MM.1S (cell line): ENCODE data around the gene LCA5L.
A peak's percentile ranks its signal among the peaks of the same experiment; 100 is the strongest.

Experiments used
- DNase-seq: peaks from one replicate; pipeline ENCODE4 v3.0.0-alpha.2; 2015
- H2AFZ ChIP-seq: fragments of 300-600 bp; sonication (generic); 2 replicates; pipeline ENCODE4 v1.6.0; 2016; ENCODE audit warnings: antibody characterized with exemption, low read length
- H3F3A ChIP-seq: fragments of 300-600 bp; sonication (generic); 2 replicates; pipeline ENCODE4 v1.6.1; 2016; ENCODE audit warnings: mild to moderate bottlenecking, antibody characterized with exemption, low read length, moderate library complexity, mixed read lengths; ENCODE audit not compliant: insufficient read depth
- H3K27ac ChIP-seq: fragments of 300-600 bp; sonication (generic); 2 replicates; pipeline ENCODE4 v1.5.1; 2016; ENCODE audit warnings: mild to moderate bottlenecking, low read length
- H3K27me3 ChIP-seq: fragments of 300-600 bp; sonication (generic); replicated peaks from 2 replicates; pipeline ENCODE4 v1.6.0; 2016; ENCODE audit warnings: low read length; ENCODE audit not compliant: insufficient read depth
- H3K36me3 ChIP-seq: fragments of 300-600 bp; sonication (generic); replicated peaks from 2 replicates; pipeline ENCODE4 v1.6.1; 2016; ENCODE audit warnings: mild to moderate bottlenecking, low read length, mixed read lengths; ENCODE audit not compliant: insufficient read depth
- H3K4me1 ChIP-seq: fragments of 300-600 bp; sonication (generic); 2 replicates; pipeline ENCODE4 v1.6.1; 2016; ENCODE audit warnings: low read length, mixed read lengths
- H3K4me2 ChIP-seq: fragments of 300-600 bp; sonication (generic); 2 replicates; pipeline ENCODE4 v1.6.0; 2016; ENCODE audit warnings: low read depth, low read length
- H3K4me3 ChIP-seq: fragments of 300-600 bp; sonication (generic); 2 replicates; pipeline ENCODE4 v1.5.1; 2016; ENCODE audit warnings: low read length, mixed read lengths
- H3K79me2 ChIP-seq: fragments of 300-600 bp; sonication (generic); 2 replicates; pipeline ENCODE4 v1.6.1; 2016; ENCODE audit warnings: mixed run types, low read length, mixed read lengths
- H3K9ac ChIP-seq: fragments of 300-600 bp; sonication (generic); 2 replicates; pipeline ENCODE4 v1.6.1; 2016; ENCODE audit warnings: low read length, mixed read lengths
- H3K9me2 ChIP-seq: fragments of 300-600 bp; sonication (generic); replicated peaks from 2 replicates; pipeline ENCODE4 v1.6.1; 2016; ENCODE audit warnings: mild to moderate bottlenecking, low read length, mixed read lengths; ENCODE audit not compliant: insufficient read depth
- H3K9me3 ChIP-seq: fragments of 300-600 bp; sonication (generic); replicated peaks from 2 replicates; pipeline ENCODE4 v1.6.1; 2016; ENCODE audit warnings: mild to moderate bottlenecking, low read length, mixed read lengths; ENCODE audit not compliant: insufficient read depth
- H4K20me1 ChIP-seq: fragments of 300-600 bp; sonication (generic); 2 replicates; pipeline ENCODE4 v1.6.1; 2016; ENCODE audit warnings: mild to moderate bottlenecking, low read length, moderate library complexity, mixed read lengths; ENCODE audit not compliant: insufficient read depth
- CTCF ChIP-seq: fragments of 300-600 bp; sonication (generic); IDR thresholded peaks from 2 replicates; pipeline ENCODE4 v1.5.1; 2016; ENCODE audit warnings: antibody characterized with exemption, low read length, mixed read lengths
- EZH2 ChIP-seq: fragments of 300-600 bp; sonication (generic); optimal IDR thresholded peaks from 2 replicates; pipeline ENCODE3; 2017; ENCODE audit warnings: low read depth, mild to moderate bottlenecking, antibody characterized with exemption, low read length, mixed read lengths
- EZH2phosphoT487 ChIP-seq: fragments of 300-600 bp; sonication (generic); IDR thresholded peaks from 2 replicates; pipeline ENCODE4 v1.6.1; 2018; ENCODE audit warnings: antibody characterized with exemption, low read length

The LCA5L gene

GRCh38 chr21:39461419-39461818 is 15.8 kb upstream of the LCA5L start:
- H3K4me2 ChIP-seq: peak overlapping the region; percentile 15; the same call in 1 of the 2 replicates
- TF ChIP-seq CTCF (no peak), EZH2 (no peak), EZH2phosphoT487 (no peak)
- H2AFZ ChIP-seq: peak overlapping the region; percentile 5

GRCh38 chr21:39456665-39457064 is 11.1 kb upstream of the LCA5L start:
- no peak overlapping the region for H3K4me3 ChIP-seq
- H4K20me1 ChIP-seq: no peaks in the 10 kb centered on the region
- H3K9me3 ChIP-seq: no peaks in the 10 kb centered on the region
- H3K9ac ChIP-seq: no peak overlapping the region
- no peaks in the 10 kb centered on the region for H3K27me3 ChIP-seq
- H2AFZ ChIP-seq: no peak overlapping the region
- peaks cover 7% of the 10 kb centered on the region for H3K4me1 ChIP-seq
- no peaks in the 10 kb centered on the region for H3K36me3 ChIP-seq
- H3K4me2 ChIP-seq: no peak overlapping the region
- H3K79me2 ChIP-seq: no peaks in the 10 kb centered on the region
- peak; percentile 40 for TF ChIP-seq CTCF
- TF ChIP-seq EZH2phosphoT487: no peak
- no peak overlapping the region for H3K27ac ChIP-seq
- DNase-seq: no peak
- no peaks in the 10 kb centered on the region for H3K9me2 ChIP-seq
- peaks cover 3% of the 10 kb centered on the region; the same call in 1 of the 2 replicates for H3F3A ChIP-seq

More at GRCh38 chr21:39461419-39461818, 15.8 kb upstream of the LCA5L start:
- Histone ChIP-seq H3K36me3 (no peaks in the 10 kb centered on the region), H3K4me1 (peaks cover 11% of the 10 kb centered on the region; the same call in 1 of the 2 replicates), H3K9ac (no peak overlapping the region), H4K20me1 (no peaks in the 10 kb centered on the region), H3F3A (peaks cover 3% of the 10 kb centered on the region; the same call in 1 of the 2 replicates), H3K9me3 (no peaks in the 10 kb centered on the region), H3K27ac (peak overlapping the region; percentile 72), H3K4me3 (no peak overlapping the region), H3K9me2 (no peaks in the 10 kb centered on the region), H3K79me2 (no peaks in the 10 kb centered on the region), H3K27me3 (no peaks in the 10 kb centered on the region)
- peak; percentile 98 for DNase-seq

- H3K4me2 ChIP-seq: no peak overlapping the region
- TF ChIP-seq CTCF (no peak), EZH2phosphoT487 (no peak), EZH2 (no peak)
- H3K4me3 ChIP-seq: no peak overlapping the region
- H3K9me3 ChIP-seq: no peaks in the 10 kb centered on the region
- no peaks in the 10 kb centered on the region for H3K36me3 ChIP-seq
- no peak for DNase-seq
- peaks cover 3% of the 10 kb centered on the region; the same call in 1 of the 2 replicates for H3F3A ChIP-seq
- no peak overlapping the region for H2AFZ ChIP-seq
- no peaks in the 10 kb centered on the region for H3K9me2 ChIP-seq
- no peaks in the 10 kb centered on the region for H4K20me1 ChIP-seq
- H3K27me3 ChIP-seq: no peaks in the 10 kb centered on the region
- H3K4me1 ChIP-seq: no peaks in the 10 kb centered on the region; the same call in 1 of the 2 replicates
- H3K9ac ChIP-seq: no peak overlapping the region
- no peak overlapping the region for H3K27ac ChIP-seq
- H3K79me2 ChIP-seq: no peaks in the 10 kb centered on the region
Measured at GRCh38 chr21:39454949-39455668, 9.5 kb upstream of the LCA5L start.
